ENCODE results near the gene STIP1.

The STIP1 gene

DNA sequence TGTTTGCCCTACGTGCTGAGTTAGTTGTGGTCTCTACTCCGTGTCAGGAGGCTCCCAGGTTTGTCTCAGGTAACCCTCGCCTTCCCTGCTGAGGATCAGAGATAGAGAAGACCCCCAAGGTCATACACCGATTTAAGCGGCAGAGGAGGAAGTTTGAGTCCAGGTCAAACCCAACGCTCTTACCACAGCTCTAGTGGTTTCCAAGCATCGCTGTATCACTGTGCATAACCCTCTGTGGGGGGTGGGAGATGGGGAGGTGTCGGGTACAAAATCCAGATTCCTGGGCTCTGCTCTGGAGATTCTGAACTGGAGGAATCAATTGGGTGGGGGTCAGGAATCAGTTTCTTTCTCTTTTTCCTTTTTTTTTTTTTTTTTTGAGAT lies 45.0 kb downstream of the STIP1 start:
- H3K27ac ChIP-seq: peak overlapping the region; percentile 97
- H3K4me1 ChIP-seq (ENCODE audit: control insufficient read depth in 1 of 2, insufficient read depth in 1 of 2, low read depth in 1 of 2, low read length in 1 of 2): peaks cover 59 to 64% of the 10 kb centered on the region in 2 experiments
- peaks cover 24% of the 10 kb centered on the region for H3K27me3 ChIP-seq
- H3K36me3 ChIP-seq: no peaks in the 10 kb centered on the region
- TF ChIP-seq, protein P1, sequence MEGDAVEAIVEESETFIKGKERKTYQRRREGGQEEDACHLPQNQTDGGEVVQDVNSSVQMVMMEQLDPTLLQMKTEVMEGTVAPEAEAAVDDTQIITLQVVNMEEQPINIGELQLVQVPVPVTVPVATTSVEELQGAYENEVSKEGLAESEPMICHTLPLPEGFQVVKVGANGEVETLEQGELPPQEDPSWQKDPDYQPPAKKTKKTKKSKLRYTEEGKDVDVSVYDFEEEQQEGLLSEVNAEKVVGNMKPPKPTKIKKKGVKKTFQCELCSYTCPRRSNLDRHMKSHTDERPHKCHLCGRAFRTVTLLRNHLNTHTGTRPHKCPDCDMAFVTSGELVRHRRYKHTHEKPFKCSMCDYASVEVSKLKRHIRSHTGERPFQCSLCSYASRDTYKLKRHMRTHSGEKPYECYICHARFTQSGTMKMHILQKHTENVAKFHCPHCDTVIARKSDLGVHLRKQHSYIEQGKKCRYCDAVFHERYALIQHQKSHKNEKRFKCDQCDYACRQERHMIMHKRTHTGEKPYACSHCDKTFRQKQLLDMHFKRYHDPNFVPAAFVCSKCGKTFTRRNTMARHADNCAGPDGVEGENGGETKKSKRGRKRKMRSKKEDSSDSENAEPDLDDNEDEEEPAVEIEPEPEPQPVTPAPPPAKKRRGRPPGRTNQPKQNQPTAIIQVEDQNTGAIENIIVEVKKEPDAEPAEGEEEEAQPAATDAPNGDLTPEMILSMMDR (IDR thresholded peaks at IDR 0.05): no peak
- no peaks in the 10 kb centered on the region for H3K9me3 ChIP-seq
- peak overlapping the region; percentile 77 to 96 for H3K4me3 ChIP-seq (ENCODE audit: low read depth in 1 of 2, low read length in 1 of 2)

DNA sequence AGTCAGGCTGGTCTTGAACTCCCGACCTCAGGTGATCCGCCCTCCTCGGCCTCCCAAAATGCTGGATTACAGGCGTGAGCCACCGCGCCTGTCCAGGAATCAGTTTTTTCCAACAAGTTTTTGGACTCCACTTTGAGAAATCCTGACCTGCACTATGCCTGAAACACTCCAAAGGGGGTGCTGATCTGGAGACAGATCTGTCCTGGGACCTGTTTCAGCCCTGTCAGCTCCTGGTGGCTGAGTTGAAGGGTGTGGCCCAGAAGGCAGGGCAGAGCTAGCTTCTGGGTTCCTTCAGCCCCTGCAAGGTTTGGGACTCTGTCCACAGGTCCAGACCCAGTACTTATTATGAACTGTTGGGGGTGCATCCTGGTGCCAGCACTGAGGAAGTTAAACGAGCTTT lies 45.6 kb downstream of the STIP1 start:
- Histone ChIP-seq H3K4me3 (ENCODE audit: low read depth in 1 of 2, low read length in 1 of 2) (peak overlapping the region; percentile 77 to 96), H3K27ac (peak overlapping the region; percentile 97), H3K27me3 (peaks cover 24% of the 10 kb centered on the region), H3K36me3 (no peaks in the 10 kb centered on the region), H3K4me1 (ENCODE audit: control insufficient read depth in 1 of 2, insufficient read depth in 1 of 2, low read depth in 1 of 2, low read length in 1 of 2) (peaks cover 57 to 62% of the 10 kb centered on the region in 2 experiments), H3K9me3 (no peaks in the 10 kb centered on the region)
- TF ChIP-seq, protein P1 (IDR thresholded peaks at IDR 0.05): no peak

DNA sequence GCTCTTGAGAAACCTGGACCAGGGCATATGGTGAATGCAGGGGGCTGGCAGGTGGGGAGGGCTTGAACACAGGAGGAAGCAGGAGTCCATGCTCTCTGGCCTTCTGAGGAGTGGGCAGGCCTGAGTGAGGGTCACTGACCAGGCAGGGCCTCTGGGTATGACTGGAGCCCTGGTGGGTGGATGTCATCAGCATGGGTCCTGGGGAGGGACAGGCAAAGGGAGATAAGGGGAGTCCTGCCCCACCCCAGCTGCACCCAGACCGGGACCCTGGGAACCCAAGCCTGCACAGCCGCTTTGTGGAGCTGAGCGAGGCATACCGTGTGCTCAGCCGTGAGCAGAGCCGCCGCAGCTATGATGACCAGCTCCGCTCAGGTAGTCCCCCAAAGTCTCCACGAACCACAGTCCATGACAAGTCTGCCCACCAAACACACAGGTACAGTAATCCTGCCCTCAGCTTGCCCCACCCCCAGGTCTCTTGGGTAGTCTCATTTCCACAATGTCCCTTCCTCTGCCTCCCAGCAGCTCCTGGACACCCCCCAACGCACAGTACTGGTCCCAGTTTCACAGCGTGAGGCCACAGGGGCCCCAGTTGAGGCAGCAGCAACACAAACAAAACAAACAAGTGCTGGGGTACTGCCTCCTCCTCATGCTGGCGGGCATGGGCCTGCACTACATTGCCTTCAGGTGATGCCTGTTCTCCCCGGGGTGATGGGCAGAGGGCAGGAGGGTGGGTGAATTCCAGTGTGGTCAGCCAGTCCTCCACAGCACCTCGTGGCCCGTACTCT lies 46.4 kb downstream of the STIP1 start:
- Histone ChIP-seq H3K27me3 (peaks cover 24% of the 10 kb centered on the region), H3K4me1 (ENCODE audit: control insufficient read depth in 1 of 2, insufficient read depth in 1 of 2, low read depth in 1 of 2, low read length in 1 of 2) (peaks cover 53 to 58% of the 10 kb centered on the region in 2 experiments), H3K9me3 (no peaks in the 10 kb centered on the region), H3K4me3 (ENCODE audit: low read depth in 1 of 2, low read length in 1 of 2) (no peak overlapping the region), H3K36me3 (no peaks in the 10 kb centered on the region), H3K27ac (peak overlapping the region; percentile 97)
- TF ChIP-seq, protein P1 (IDR thresholded peaks at IDR 0.05): no peak

DNA sequence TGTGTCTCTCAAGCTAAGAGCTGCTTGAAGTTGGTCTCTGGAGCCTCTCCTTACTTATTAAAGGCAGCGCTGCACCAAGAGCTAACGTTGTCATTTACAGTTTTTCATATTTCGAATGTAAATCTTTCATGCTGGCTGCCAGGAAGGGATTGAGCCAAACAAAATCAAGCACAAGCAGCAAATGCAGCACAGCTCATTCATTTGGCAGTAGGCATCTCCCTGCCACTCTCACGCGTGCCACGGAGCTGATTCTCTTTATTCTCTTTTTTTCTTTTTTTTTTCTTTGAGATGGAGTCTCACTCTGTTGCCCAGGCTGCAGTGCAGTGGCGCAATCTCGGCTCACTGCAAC lies 47.0 kb downstream of the STIP1 start:
- Histone ChIP-seq H3K36me3 (no peaks in the 10 kb centered on the region), H3K4me1 (ENCODE audit: control insufficient read depth in 1 of 2, insufficient read depth in 1 of 2, low read depth in 1 of 2, low read length in 1 of 2) (peaks cover 55 to 61% of the 10 kb centered on the region in 2 experiments), H3K27ac (no peak overlapping the region), H3K9me3 (no peaks in the 10 kb centered on the region), H3K27me3 (peaks cover 24% of the 10 kb centered on the region), H3K4me3 (ENCODE audit: low read depth in 1 of 2, low read length in 1 of 2) (no peak overlapping the region)
- TF ChIP-seq, protein P1 (IDR thresholded peaks at IDR 0.05): no peak

DNA sequence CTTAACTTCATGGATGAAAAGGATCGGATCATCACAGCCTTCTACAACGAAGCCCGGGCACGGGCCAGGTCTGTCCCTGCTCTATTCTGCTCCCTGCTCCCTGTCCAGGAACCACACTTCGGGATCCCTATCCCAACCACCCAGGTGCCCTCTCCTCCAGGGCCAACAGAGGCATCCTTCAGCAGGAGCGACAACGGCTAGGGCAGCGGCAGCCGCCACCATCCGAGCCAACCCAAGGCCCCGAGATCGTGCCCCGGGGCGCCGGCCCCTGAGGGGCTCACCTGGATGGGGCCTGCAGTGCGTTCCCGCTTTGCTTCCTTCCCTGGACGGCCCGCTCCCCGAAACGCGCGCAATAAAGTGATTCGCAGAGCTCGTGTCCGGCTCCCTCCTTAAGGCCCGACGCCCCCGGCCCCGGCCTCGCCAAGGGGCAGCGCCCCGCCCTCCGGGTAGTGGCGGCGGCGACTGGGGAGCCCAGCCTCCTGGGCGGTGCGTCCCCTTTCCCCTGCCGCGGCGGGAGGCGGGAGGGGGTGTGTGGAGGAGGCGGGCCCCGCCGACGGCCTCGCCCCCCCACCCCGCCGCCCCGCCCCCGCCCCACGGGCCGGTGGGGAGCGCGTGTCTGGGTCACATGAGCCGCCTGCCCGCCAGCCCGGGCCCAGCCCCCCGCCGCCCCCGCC lies 48.1 kb downstream of the STIP1 start, which contains the start of gene VEGFB:
TSS of gene VEGFB (plus strand) at position 672 of the 674 bp plus-strand sequence. CDS start 250 bp downstream, outside the sequence.
- Histone ChIP-seq H3K9me3 (no peaks in the 10 kb centered on the region), H3K27ac (peak within 1 kb of the TSS; percentile 40), H3K27me3 (peaks cover 24% of the 10 kb centered on the region), H3K4me3 (ENCODE audit: low read depth in 1 of 2, low read length in 1 of 2) (peak within 1 kb of the TSS; percentile 55 to 71), H3K36me3 (no peaks in the 10 kb centered on the region), H3K4me1 (ENCODE audit: control insufficient read depth in 1 of 2, insufficient read depth in 1 of 2, low read depth in 1 of 2, low read length in 1 of 2) (peaks cover 65 to 71% of the 10 kb centered on the region in 2 experiments)
- TF ChIP-seq, protein P1 (IDR thresholded peaks at IDR 0.05): no peak
